ENCODE measurements around the gene CRB2. TPM values are rescaled to one million over a fixed set of nuclear protein-coding genes. Genes with fewer than 3 reads are reported as not detected.

The CRB2 gene
- total and polyA plus RNA-seq, 2 of the 4 experiments (the other 2 are of a cell fraction), result not detected

DNA sequence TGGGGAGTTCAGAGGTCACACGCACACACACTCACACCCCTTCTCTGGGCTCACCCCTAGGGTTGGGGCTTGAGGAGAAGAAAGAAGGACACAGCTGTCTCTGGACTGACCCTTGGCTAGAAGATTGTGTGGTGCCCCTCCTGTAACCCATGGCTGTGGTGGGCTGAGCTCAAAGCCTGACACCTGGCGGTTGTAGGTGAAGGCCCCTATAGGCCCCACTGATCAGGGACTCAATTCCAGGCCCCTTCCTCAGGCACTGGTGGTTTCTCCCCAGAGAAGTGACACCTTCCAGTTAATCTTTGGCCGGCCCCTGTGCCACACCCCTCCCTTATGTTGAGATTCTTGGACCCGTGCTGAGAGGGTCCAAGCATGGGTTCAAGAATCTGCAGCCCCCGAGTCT is 35.2 kb upstream of the CRB2 start:
- no peak overlapping the region for H4K5ac ChIP-seq (ENCODE audit: low read depth, low read length)
- no peaks in the 10 kb centered on the region for H4K20me1 ChIP-seq (ENCODE audit: insufficient read depth, low read length)
- no peak overlapping the region for H2AK5ac ChIP-seq (ENCODE audit: low read depth, low read length)
- H3K4ac ChIP-seq (ENCODE audit: low read depth, low read length), result no peak overlapping the region
- POLR2A ChIA-PET (ENCODE audit: unreplicated experiment), result no interaction called here
- H3K4me1 ChIP-seq (ENCODE audit: control insufficient read depth, insufficient read depth, low read length), result no peaks in the 10 kb centered on the region; the same call in 1 of the 2 replicates
- H2BK20ac ChIP-seq (ENCODE audit: low read depth, low read length), result no peak overlapping the region
- no peak overlapping the region for H3K18ac ChIP-seq (ENCODE audit: low read depth, low read length)
- no peak overlapping the region for H3K4me3 ChIP-seq (ENCODE audit: insufficient read depth, low read depth, low read length)
- no peak overlapping the region for H3K9ac ChIP-seq (ENCODE audit: low read depth, low read length)
- H3K9me1 ChIP-seq (ENCODE audit: insufficient read depth, low read length), result no peaks in the 10 kb centered on the region
- no peak overlapping the region for H3K23ac ChIP-seq (ENCODE audit: low read depth, low read length)
- peaks cover 28% of the 10 kb centered on the region; the same call in 1 of the 2 replicates for H3K27me3 ChIP-seq (ENCODE audit: control insufficient read depth, insufficient read depth, low read length)
- H2BK5ac ChIP-seq (ENCODE audit: low read depth, low read length, poor library complexity, severe bottlenecking), result no peak overlapping the region
- no peak overlapping the region for H4K8ac ChIP-seq (ENCODE audit: low read depth in 2 of 2, low read length in 2 of 2)
- dilution Hi-C loops (cut with HindIII; ENCODE audit: low sequenced_read_pairs, unreplicated experiment) (no loop called here), intact Hi-C loops (cut with micrococcal nuclease) (no loop called here), in situ Hi-C loops (cut with MboI; ENCODE audit: low sequenced_read_pairs) (no loop called here)
- H2BK15ac ChIP-seq (ENCODE audit: low read depth, low read length), result no peak overlapping the region
- H3K56ac ChIP-seq (ENCODE audit: extremely low read depth, insufficient read depth, low read length), result no peak overlapping the region
- H3K4me2 ChIP-seq (ENCODE audit: low read depth, low read length), result no peak overlapping the region
- no TSS peak for BruUV-seq (replicated peaks)
- no CpG with 5 or more reads among the region's 5 CpGs for WGBS, 2 experiments (ENCODE audit: extremely low coverage in 2 of 2, insufficient read length in 1 of 2)
- H2AFZ ChIP-seq (replicated peaks; ENCODE audit: low read length, poor library complexity), result no peak overlapping the region
- no peaks in the 10 kb centered on the region for H3K79me1 ChIP-seq (ENCODE audit: low read depth in 1 of 2, low read length in 2 of 2)
- no peak for DNase-seq
- no peak for ATAC-seq (ENCODE audit: low read depth)
- H3K9me3 ChIP-seq (ENCODE audit: control insufficient read depth, insufficient read depth, low read length), result peaks cover 4% of the 10 kb centered on the region; the same call in 1 of the 2 replicates
- no peak overlapping the region for H2AK9ac ChIP-seq (replicated peaks; ENCODE audit: low read depth, low read length, poor library complexity)
- no peak overlapping the region for H3K27ac ChIP-seq (ENCODE audit: insufficient read depth, low read length)
- no peak overlapping the region for H4K91ac ChIP-seq (ENCODE audit: insufficient read depth, low read depth, low read length)
- TF ChIP-seq SMC3 (IDR thresholded peaks at IDR 0.05; ENCODE audit: low read depth, low read length) (no peak), MXI1 (IDR thresholded peaks at IDR 0.05; ENCODE audit: borderline replicate concordance, low read depth, low read length) (no peak)
- no peaks in the 10 kb centered on the region for H3K36me3 ChIP-seq (ENCODE audit: control insufficient read depth, insufficient read depth, low read length)
- CTCF ChIA-PET, result no interaction called here
- H2BK120ac ChIP-seq (ENCODE audit: low read depth, low read length), result no peak overlapping the region
- H3K14ac ChIP-seq (replicated peaks; ENCODE audit: low read depth, low read length), result no peak overlapping the region

Data from IMR-90 (cell line).